Thyroid gland (tissue), 4 donors: ENCODE results near the gene PJVK.

Source experiments
- POLR2A ChIP-seq, 2 donors: fragments of 450-650 bp; IDR thresholded peaks; one replicate each; pipeline ENCODE4 v1.6.1; 2017; ENCODE audit warnings: antibody characterized with exemption in 2 of 2, mild to moderate bottlenecking in 2 of 2, moderate library complexity in 1 of 2
- TF ChIP-seq, protein P1 (sequence below), 6 experiments: fragments of 200-600 bp in 3 of 6; fragments of 450-650 bp in 3 of 6; sonication (generic) in 3 of 6; IDR thresholded peaks; one replicate each; pipeline ENCODE4 v1.5.1; 2016 to 2019; ENCODE audit warnings: antibody characterized with exemption in 6 of 6, mild to moderate bottlenecking in 2 of 6, inconsistent platforms in 1 of 6, moderate library complexity in 1 of 6

DNA sequence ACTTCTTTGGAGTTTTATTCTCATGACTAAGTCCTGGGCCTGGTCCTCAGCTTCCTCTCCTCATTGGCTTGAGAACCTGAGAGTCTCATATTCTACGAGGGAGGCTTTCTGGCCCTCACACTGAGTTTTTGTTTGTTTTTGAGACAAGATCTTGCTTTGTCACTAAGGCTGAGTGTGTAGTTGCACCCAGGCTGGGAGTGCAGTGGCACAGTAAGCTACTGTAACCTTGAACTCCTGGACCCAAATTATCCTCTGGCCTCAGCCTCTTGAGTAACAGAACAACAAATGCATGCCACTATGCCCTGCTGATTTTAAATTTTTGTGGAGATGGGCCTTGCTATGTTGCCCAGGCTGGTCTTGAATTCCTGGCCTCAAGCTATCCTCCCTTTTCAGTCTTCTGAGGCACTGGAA is 22.8 kb upstream of the PJVK start:
- TF ChIP-seq, protein P1, sequence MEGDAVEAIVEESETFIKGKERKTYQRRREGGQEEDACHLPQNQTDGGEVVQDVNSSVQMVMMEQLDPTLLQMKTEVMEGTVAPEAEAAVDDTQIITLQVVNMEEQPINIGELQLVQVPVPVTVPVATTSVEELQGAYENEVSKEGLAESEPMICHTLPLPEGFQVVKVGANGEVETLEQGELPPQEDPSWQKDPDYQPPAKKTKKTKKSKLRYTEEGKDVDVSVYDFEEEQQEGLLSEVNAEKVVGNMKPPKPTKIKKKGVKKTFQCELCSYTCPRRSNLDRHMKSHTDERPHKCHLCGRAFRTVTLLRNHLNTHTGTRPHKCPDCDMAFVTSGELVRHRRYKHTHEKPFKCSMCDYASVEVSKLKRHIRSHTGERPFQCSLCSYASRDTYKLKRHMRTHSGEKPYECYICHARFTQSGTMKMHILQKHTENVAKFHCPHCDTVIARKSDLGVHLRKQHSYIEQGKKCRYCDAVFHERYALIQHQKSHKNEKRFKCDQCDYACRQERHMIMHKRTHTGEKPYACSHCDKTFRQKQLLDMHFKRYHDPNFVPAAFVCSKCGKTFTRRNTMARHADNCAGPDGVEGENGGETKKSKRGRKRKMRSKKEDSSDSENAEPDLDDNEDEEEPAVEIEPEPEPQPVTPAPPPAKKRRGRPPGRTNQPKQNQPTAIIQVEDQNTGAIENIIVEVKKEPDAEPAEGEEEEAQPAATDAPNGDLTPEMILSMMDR (IDR thresholded peaks at IDR 0.05): no peak
- no peak for TF ChIP-seq POLR2A (IDR thresholded peaks at IDR 0.05)
